SK-N-SH (cell line): ENCODE data around the gene ENKUR. TPM values are rescaled to one million over a fixed set of nuclear protein-coding genes. Genes with fewer than 3 reads are reported as not detected.

Experiments used
- CTCF ChIA-PET: fragments of 300-600, 350-600 bp; formaldehyde crosslinking; extraction: SDS; loops from one replicate; lab custom pipeline; 2021; lab: Yijun Ruan, JAX
- POLR2A ChIA-PET: fragments of 350-600 bp; sonication (Branson Sonifier 250); formaldehyde crosslinking; extraction: SDS; loops from one replicate; lab custom pipeline; 2020; ENCODE audit warnings: antibody characterized with exemption, inconsistent platforms; lab: Yijun Ruan, JAX
- DNase-seq: peaks from one replicate; pipeline ENCODE4 v3.0.0; 2012
- H2AFZ ChIP-seq: fragments of 200-600 bp; sonication (generic); 2 replicates; pipeline ENCODE4 v1.8.1; 2016; ENCODE audit warnings: antibody characterized with exemption, mild to moderate bottlenecking, low read depth
- H3F3A ChIP-seq: fragments of 200-600 bp; sonication (generic); replicated peaks from 2 replicates; pipeline ENCODE3; 2016; ENCODE audit warnings: antibody characterized with exemption, mild to moderate bottlenecking; ENCODE audit not compliant: insufficient read depth
- H3K27ac ChIP-seq, 2 experiments: fragments of 200-500 bp in 1 of 2; fragments of 200-600 bp in 1 of 2; sonication (Bioruptor generic) in 1 of 2; sonication (generic), shearing (Covaris generic) in 1 of 2; 2 replicates each; pipeline versions ENCODE4 v1.5.1 to v1.6.1; 2014 to 2016; ENCODE audit warnings: low read depth in 2 of 2, inconsistent platforms in 1 of 2, low read length in 1 of 2, mild to moderate bottlenecking in 1 of 2, mixed read lengths in 1 of 2
- H3K27me3 ChIP-seq: fragments of 200-600 bp; sonication (generic), shearing (Covaris generic); 2 replicates; pipeline ENCODE4 v1.6.1; 2016; ENCODE audit warnings: mixed run types; ENCODE audit not compliant: insufficient read depth
- H3K36me3 ChIP-seq, 2 experiments: fragments of 200-500 bp in 1 of 2; fragments of 200-600 bp in 1 of 2; sonication (Bioruptor generic) in 1 of 2; sonication (generic) in 1 of 2; replicated peaks in 1 of 2; 2 replicates each; pipeline versions ENCODE3 to v1.5.1; 2014 to 2016; ENCODE audit warnings: low read length in 1 of 2, mild to moderate bottlenecking in 1 of 2; ENCODE audit not compliant: insufficient read depth in 2 of 2, control insufficient read depth in 1 of 2
- H3K4me1 ChIP-seq, 2 experiments: fragments of 200-500 bp in 1 of 2; fragments of 200-600 bp in 1 of 2; sonication (Bioruptor generic) in 1 of 2; sonication (generic), shearing (Covaris generic) in 1 of 2; 2 replicates each; pipeline versions ENCODE4 v1.5.1 to v1.6.1; 2014 to 2016; ENCODE audit warnings: low read depth in 1 of 2, low read length in 1 of 2, mixed run types in 1 of 2; ENCODE audit not compliant: insufficient read depth in 2 of 2, control insufficient read depth in 1 of 2
- H3K4me2 ChIP-seq: fragments of 200-600 bp; sonication (generic), shearing (Covaris generic); 2 replicates; pipeline ENCODE4 v1.6.1; 2017; ENCODE audit warnings: mixed run types
- H3K4me3 ChIP-seq, 2 experiments: fragments of 200-500 bp in 1 of 2; fragments of 200-600 bp in 1 of 2; sonication (Bioruptor generic) in 1 of 2; sonication (generic), shearing (Covaris generic) in 1 of 2; 2 replicates each; pipeline versions ENCODE4 v1.5.1 to v1.8.1; 2014 to 2016; ENCODE audit warnings: low read depth in 2 of 2, inconsistent platforms in 1 of 2, low read length in 1 of 2, mild to moderate bottlenecking in 1 of 2, mixed read lengths in 1 of 2, moderate library complexity in 1 of 2
- H3K79me2 ChIP-seq: fragments of 200-600 bp; sonication (generic); 2 replicates; pipeline ENCODE4 v1.8.1; 2017; ENCODE audit warnings: mild to moderate bottlenecking; ENCODE audit not compliant: insufficient read depth
- H3K9ac ChIP-seq: fragments of 200-600 bp; sonication (generic); 2 replicates; pipeline ENCODE4 v1.6.1; 2017; ENCODE audit warnings: mixed run types
- H3K9me2 ChIP-seq: fragments of 200-600 bp; sonication (generic); 2 replicates; pipeline ENCODE4 v1.6.1; 2017; ENCODE audit warnings: mixed run types
- H3K9me3 ChIP-seq: fragments of 200-600 bp; sonication (generic); 2 replicates; pipeline ENCODE4 v1.6.1; 2017; ENCODE audit warnings: mixed run types, mild to moderate bottlenecking, moderate library complexity
- H4K20me1 ChIP-seq: fragments of 200-600 bp; sonication (generic); 2 replicates; pipeline ENCODE4 v1.6.1; 2017; ENCODE audit warnings: mild to moderate bottlenecking, mixed run types; ENCODE audit not compliant: insufficient read depth
- CHD2 ChIP-seq: fragments of 150-350 bp; IDR thresholded peaks from 2 replicates; pipeline ENCODE4 v1.6.1; 2018; ENCODE audit warnings: low read length; ENCODE audit not compliant: partially characterized antibody
- ELF1 ChIP-seq: IDR thresholded peaks from 2 replicates; pipeline ENCODE4 v1.4.0; 2012
- EP300 ChIP-seq, 2 experiments: IDR thresholded peaks; 2 replicates each; pipeline versions ENCODE4 v1.4.0 to v1.6.1; 2012; ENCODE audit warnings: borderline replicate concordance in 1 of 2, low read depth in 1 of 2, low read length in 1 of 2
- EZH2phosphoT487 ChIP-seq: fragments of 200-600 bp; sonication (generic); IDR thresholded peaks from 2 replicates; pipeline ENCODE4 v1.6.1; 2017; ENCODE audit warnings: low read depth, mixed run types, mild to moderate bottlenecking, antibody characterized with exemption, moderate library complexity, borderline replicate concordance
- FOSL2 ChIP-seq: IDR thresholded peaks from 2 replicates; pipeline ENCODE4 v1.4.0; 2012; ENCODE audit warnings: low read depth, mild to moderate bottlenecking, moderate library complexity, borderline replicate concordance
- FOXJ3 ChIP-seq: sonication (generic); formaldehyde crosslinking; IDR thresholded peaks from 2 replicates; pipeline ENCODE4 v1.5.1; 2020; ENCODE audit warnings: mild to moderate bottlenecking, missing genetic modification reagents
- FOXM1 ChIP-seq: IDR thresholded peaks from 2 replicates; pipeline ENCODE4 v1.4.0; 2012; ENCODE audit warnings: low read depth, mild to moderate bottlenecking
- GATA2 ChIP-seq: sonication (generic); formaldehyde crosslinking; IDR thresholded peaks from 2 replicates; pipeline ENCODE4 v1.5.0; 2020; ENCODE audit warnings: mild to moderate bottlenecking, missing genetic modification reagents
- MEF2A ChIP-seq: IDR thresholded peaks from 2 replicates; pipeline ENCODE4 v1.4.0; 2012; ENCODE audit warnings: low read depth, borderline replicate concordance
- NFIC ChIP-seq: IDR thresholded peaks from 2 replicates; pipeline ENCODE4 v1.4.0; 2012; ENCODE audit warnings: borderline replicate concordance
- NRF1 ChIP-seq: IDR thresholded peaks from 2 replicates; pipeline ENCODE4 v1.6.1; 2012; ENCODE audit warnings: low read depth, mild to moderate bottlenecking, low read length
- RAD21 ChIP-seq: IDR thresholded peaks from 2 replicates; pipeline ENCODE4 v1.6.1; 2012; ENCODE audit warnings: mild to moderate bottlenecking, low read length
- TAF1 ChIP-seq: IDR thresholded peaks from 2 replicates; pipeline ENCODE4 v1.6.1; 2012; ENCODE audit warnings: low read depth, mild to moderate bottlenecking, low read length, moderate library complexity, borderline replicate concordance
- TEAD4 ChIP-seq: IDR thresholded peaks from 2 replicates; pipeline ENCODE4 v1.4.0; 2012; ENCODE audit warnings: mild to moderate bottlenecking, borderline replicate concordance; ENCODE audit not compliant: insufficient read depth
- USF1 ChIP-seq: IDR thresholded peaks from 2 replicates; pipeline ENCODE4 v1.4.0; 2012; ENCODE audit warnings: low read depth, borderline replicate concordance
- YY1 ChIP-seq: IDR thresholded peaks from 2 replicates; pipeline ENCODE4 v1.4.0; 2012; ENCODE audit warnings: low read depth, mild to moderate bottlenecking
- whole genome bisulfite sequencing: methylation state at CpG from one replicate; pipeline ENCODE4 v1.1.6; 2017; ENCODE audit warnings: low lambda C conversion rate; 5-methylcytosine and 5-hydroxymethylcytosine counted together
- polyA plus RNA-seq, 3 experiments: library from polyadenylated mRNA; depleted of rRNA; stranded (reverse); fragments of >200 nt; gene quantifications; 2 replicates each; pipeline ENCODE4 v1.2.3, GENCODE V29; 2012

ENKUR gene
- polyA plus RNA-seq, 1 of the 3 experiments (the other 2 are of a cell fraction): 0.13 TPM

GRCh38 chr10:24993237-24993958, 22.6 kb downstream of the ENKUR start:
- WGBS: 89% methylated on average over 1 of the region's 1 CpG
- no peaks in the 10 kb centered on the region for H3K27me3 ChIP-seq
- H3K36me3 ChIP-seq: no peaks in the 10 kb centered on the region
- no peaks in the 10 kb centered on the region for H3F3A ChIP-seq
- POLR2A ChIA-PET: no interaction called here
- no peaks in the 10 kb centered on the region for H3K4me1 ChIP-seq
- H3K9me3 ChIP-seq: no peaks in the 10 kb centered on the region
- no peak for TF ChIP-seq TEAD4
- TF ChIP-seq NFIC: no peak
- no peak for TF ChIP-seq FOSL2
- TF ChIP-seq FOXJ3 (CRISPR knock-in tag): no peak
- TF ChIP-seq YY1: no peak
- no peak for TF ChIP-seq MEF2A
- no peak for TF ChIP-seq CHD2
- no peak for TF ChIP-seq EZH2phosphoT487
- no peak for TF ChIP-seq USF1
- TF ChIP-seq NRF1: no peak
- no peak for TF ChIP-seq FOXM1
- TF ChIP-seq, all 33 proteins: peak for 0
- Histone ChIP-seq H4K20me1 (no peaks in the 10 kb centered on the region), H2AFZ (no peak overlapping the region), H3K4me3 (no peak overlapping the region), H3K27ac (no peak overlapping the region), H3K9ac (no peak overlapping the region), H3K79me2 (no peaks in the 10 kb centered on the region), H3K9me2 (no peaks in the 10 kb centered on the region), H3K4me2 (no peak overlapping the region)
- CTCF ChIA-PET: no interaction called here
- no peak for DNase-seq

- Histone ChIP-seq H3F3A (no peaks in the 10 kb centered on the region), H3K9me3 (no peaks in the 10 kb centered on the region), H3K4me1 (no peaks in the 10 kb centered on the region), H2AFZ (no peak overlapping the region), H3K27ac (no peak overlapping the region), H3K4me2 (no peak overlapping the region), H3K27me3 (no peaks in the 10 kb centered on the region), H3K4me3 (no peak overlapping the region), H3K9me2 (no peaks in the 10 kb centered on the region), H3K79me2 (no peaks in the 10 kb centered on the region), H3K36me3 (no peaks in the 10 kb centered on the region), H4K20me1 (no peaks in the 10 kb centered on the region), H3K9ac (no peak overlapping the region)
- 77% methylated on average over 3 of the region's 3 CpGs for WGBS
- DNase-seq: no peak
- TF ChIP-seq TAF1 (no peak), GATA2 (no peak), EP300 (IDR thresholded peaks at IDR 0.05; ENCODE audit: borderline replicate concordance in 1 of 2, low read depth in 1 of 2, low read length in 1 of 2) (no peak), EZH2phosphoT487 (no peak), ELF1 (no peak), RAD21 (no peak)
- POLR2A ChIA-PET: no interaction called here
- CTCF ChIA-PET: interaction anchor here (3.0 kb wide), 1 partner anchor 350 kb away, joined by 17 read pairs; no protein-coding TSS in a partner anchor
These were observed 23.3 kb downstream of the ENKUR start for GRCh38 chr10:24992512-24993133.
